NCI-H1930 (cell line): ENCODE results near the gene PLSCR5.

Experiments
- DNase-seq, 2 experiments: peaks; one replicate each; lab custom pipeline; 2025; lab: John Stamatoyannopoulos, UW

Gene PLSCR5

DNA sequence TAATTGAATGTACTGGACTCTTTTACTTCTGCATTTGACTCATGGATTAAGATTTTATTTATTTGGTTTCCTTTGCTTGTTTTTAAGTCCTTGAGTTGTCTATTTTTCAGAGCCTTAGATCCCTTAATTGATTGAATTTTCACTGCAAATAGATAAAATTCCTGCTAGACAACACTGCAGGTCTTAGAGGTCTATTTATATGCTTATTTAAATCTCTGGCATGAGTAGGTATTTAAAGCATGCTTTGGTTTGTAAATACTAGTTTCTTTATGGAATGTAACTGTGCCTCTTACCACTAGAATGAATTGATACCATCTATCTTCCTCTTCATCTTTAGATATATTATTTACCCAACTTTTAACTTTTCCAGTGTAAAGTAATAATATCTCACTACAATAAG, 20.0 kb downstream of the PLSCR5 start:
- no peak for DNase-seq

DNA sequence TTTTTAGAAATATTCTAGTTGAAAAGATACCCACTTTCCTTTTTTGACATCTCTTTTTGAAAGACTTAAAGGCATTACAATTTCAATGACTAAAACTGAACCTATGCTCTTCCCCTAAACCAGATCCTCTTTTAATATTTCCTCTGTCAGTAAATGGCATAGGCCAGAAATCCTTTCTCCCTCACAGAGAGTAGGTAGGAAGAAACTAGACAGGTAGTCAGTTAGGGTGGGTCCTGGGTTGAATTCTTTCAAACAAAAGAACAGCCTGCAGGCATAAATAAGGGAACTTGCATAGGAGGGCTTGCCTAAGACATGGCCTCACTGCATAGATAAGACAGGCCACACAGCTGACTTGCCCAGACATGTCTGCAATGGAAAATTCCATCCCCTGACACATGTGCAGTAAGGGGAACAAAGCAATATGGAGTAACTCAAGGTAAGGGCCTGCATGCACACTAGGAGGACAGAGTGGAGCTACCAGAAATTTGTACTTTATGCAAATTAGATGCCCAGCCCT, 23.1 kb downstream of the PLSCR5 start:
- DNase-seq, result no peak

- DNase-seq, result no peak
Observed at GRCh38 chr3:146581080-146581601, 24.0 kb downstream of the PLSCR5 start.

- DNase-seq, result peak in 1 of 2 experiments; percentile 38
Observed at GRCh38 chr3:146577662-146578061, 27.5 kb downstream of the PLSCR5 start.

DNA sequence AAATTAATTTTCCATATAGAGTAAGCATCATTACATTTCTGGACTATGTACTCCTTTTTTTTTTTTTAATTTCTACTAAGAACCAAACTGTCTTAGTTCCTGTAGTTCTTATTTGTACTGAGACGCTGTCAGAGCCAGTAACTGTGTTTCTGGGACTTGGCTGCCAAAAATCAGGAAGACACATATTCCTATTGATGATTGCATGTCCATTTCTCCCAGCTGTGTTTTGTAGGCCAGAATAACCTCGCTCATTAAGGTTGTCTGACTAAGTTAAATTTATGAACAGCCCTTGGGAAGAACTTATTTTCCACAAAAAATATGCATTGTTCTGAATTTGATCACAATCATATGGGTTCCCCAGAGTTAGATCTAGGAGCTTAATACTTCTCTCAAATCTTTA, 29.5 kb downstream of the PLSCR5 start:
- no peak for DNase-seq

- DNase-seq, result no peak
Observed at GRCh38 chr3:146574173-146574572, 31.0 kb downstream of the PLSCR5 start.

DNA sequence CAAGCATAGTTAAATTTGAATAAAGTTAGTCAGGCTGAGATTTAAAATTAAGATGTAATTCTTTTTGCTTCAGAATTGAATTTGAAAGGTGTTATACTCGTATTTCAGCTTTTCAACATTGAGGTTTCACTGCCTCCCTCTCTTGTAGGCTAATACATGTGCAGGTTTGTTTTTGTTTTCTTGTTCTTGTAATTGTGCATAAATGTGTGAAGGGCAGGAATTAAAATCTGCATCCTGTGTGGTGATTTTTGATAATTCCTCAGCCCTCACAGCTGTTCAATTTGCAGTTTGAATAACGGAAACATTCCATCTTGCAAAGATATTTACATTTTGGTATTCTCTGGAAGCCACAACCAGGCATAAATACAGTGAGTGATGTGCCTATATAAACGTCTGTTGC, 35.8 kb downstream of the PLSCR5 start:
- no peak for DNase-seq

DNA sequence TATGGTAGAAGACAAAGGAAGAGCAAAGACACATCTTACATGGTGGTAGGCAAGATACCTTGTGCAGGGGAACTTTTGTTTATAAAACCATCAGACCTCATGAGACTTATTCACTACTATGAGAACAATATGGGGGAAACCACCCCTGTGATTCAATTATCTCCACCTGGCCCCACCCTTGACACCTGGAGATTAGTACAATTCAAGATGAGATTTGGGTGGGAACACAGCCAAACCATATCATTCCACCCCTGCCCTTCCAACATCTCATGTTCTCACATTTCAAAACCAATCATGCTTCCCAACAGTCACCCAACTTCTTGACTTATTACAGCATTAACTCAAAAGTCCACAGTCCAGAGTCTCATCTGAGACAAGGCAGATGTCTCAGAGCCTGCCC, 39.0 kb downstream of the PLSCR5 start:
- no peak for DNase-seq

DNA sequence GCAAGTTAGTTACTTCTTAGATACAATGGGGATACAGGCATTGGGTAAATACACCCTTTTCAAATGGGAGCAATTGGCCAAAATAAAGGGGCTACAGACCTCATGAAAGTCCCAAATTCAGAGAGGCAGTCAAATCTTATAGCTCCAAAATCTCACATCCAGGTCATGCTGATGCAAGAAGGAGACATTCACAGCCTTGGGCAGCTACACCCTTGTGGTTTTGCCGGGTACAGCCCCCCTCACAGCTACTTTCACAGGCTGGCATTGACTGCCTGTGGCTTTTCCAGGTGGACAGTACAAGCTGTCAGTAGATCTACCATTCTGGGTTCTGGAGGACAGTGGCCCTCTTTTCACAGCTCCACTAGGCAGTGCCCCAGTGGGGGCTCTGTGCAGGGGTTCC, 43.3 kb downstream of the PLSCR5 start:
- no peak for DNase-seq

GRCh38 chr3:146561463-146561862, 43.7 kb downstream of the PLSCR5 start:
- no peak for DNase-seq

DNA sequence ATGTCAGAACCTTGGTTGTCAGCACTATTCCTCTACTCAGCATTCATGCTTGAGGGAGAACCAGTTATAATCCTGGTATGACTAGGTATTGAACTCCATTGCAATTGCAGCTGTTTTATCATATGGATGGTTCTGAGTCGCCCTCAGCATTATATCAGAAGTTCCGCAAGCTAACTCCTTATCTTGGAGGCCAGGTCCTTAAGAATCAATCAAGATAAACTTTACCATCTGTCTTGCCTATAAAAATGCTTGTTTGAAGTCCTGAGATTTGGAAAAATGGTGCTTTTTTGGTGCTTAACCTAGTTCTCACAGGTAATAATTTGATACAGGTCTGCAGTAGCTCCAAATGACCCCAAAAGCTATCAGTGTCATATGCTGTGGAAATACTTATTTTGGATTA, 44.5 kb downstream of the PLSCR5 start:
- no peak for DNase-seq

DNA sequence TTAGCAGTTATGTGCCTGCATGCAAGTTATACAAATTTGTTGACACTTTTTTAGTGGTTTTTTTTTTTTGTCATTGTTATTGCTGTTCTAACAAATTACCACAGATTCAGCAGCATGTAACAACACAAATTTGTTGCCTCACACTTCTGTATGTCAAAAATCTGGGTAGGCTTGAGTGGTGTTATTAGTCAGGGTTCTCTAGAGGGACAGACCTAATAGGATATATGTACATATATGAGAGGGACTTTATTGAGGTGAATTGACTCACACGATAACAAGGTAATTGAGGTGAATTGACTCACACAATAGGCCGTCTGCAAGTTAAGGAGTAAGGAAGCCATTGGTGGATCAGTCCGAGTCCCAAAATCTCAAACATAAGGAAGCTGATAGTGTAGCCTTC, 45.8 kb downstream of the PLSCR5 start:
- no peak for DNase-seq

- DNase-seq, result no peak
Observed at GRCh38 chr3:146558781-146559180, 46.4 kb downstream of the PLSCR5 start.

DNA sequence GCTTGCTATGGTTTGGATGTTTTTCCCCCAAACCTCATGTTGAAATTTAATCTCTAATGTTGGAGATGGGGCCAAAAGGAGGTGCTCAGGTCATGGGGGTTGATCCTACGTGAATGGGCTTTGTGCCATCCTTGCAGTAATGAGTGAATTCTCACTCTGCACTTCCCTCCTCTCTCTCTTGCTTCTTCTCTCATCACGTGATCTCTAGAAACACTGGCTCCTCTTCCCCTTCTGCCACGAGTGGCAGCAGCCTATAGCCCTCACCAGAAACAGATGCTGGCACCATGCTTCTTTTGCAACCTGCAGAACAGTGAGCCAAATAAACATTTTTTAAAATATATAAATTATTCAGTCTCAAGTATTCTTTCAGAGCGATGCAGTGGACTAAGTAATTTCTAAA, 47.4 kb downstream of the PLSCR5 start:
- DNase-seq, result no peak

GRCh38 chr3:146555311-146555710, 49.8 kb downstream of the PLSCR5 start:
- no peak for DNase-seq

DNA sequence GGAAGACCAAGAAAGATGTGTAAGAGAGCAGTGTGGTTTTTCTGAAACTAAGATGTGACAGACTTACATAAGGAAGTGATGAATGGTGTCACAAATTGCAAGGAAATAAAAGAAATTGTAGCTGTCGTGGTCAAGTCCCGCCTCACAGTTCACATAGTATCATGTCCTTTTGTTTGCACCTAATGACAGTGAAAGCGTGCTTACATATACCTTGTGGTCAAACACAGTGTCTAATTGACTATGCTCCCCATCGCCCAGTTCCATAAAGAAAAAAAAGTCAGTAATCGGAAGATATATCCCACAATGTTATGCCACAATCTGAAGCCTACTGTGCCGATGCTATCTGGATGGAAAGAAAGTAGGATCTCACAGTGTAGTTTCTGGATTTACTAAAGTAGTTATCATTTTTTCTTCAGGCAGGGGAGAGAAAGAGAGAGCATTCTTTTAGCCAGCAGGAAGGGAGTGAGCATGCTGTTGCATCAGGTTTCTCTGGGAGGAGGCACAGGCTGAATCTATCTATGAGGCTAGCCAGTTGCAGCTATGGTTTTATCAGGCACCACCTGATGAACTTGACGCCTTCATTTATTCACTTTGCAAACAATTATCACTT, 50.9 kb downstream of the PLSCR5 start:
- no peak for DNase-seq

DNA sequence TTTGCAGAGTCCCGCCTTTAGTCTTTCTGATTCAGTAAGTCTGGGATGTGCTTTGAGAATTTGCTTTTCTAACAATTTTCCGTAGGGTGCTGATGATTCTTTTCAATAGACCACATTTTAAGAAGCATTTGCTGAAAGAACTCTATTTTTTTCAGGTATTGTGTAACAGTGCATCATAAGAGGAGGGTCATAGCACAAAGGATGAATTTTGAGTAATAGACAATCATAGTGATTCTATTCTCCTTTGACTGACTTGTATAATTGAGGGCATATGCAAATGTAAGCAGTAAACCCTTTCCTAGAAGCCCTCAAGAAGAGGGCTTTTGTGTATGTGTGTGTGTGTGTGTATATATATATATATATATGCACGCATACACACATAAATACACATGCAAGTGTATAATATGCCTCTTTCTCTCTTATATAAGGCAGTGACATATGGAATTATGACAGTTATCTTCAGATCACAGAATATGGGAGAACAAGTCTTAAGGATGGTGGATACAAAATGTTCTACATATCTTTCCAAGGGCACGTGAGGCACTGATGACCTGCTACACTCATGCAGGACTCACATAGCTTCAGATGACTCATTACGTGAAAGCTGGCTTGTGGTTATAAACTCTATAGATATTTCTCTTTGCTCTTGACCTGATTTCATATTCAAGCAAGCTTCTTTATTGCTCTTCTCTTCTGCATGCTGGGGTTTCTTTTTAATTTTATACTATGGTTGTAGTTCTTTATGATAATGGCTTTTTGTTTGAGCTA, 54.2 kb downstream of the PLSCR5 start:
- no peak for DNase-seq

DNA sequence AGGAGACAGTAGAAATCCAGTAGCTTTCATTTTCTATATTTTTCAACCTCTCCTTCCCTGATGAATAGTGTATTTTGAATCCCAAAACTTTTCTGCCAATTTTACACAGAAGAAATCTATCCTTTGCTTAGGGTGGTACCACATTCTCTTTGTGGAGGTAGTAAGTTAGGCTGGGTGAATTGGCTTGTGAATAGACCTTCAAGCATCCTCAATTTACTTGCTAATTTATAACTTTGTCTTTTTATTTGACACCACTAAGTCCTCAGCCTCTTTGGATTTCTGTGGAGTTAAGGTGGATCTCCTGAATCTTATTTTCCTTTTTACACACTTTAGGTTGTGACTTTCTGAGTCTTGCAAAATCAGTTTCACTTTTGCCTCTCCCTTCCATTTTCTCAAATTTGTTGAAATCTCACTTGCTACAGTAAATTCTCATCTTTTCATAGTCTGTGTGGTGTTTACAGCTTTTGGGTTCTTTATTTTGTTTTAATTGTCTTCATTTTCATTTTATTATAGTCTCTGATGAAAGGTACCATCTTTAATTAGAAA, 55.0 kb downstream of the PLSCR5 start:
- no peak for DNase-seq

DNA sequence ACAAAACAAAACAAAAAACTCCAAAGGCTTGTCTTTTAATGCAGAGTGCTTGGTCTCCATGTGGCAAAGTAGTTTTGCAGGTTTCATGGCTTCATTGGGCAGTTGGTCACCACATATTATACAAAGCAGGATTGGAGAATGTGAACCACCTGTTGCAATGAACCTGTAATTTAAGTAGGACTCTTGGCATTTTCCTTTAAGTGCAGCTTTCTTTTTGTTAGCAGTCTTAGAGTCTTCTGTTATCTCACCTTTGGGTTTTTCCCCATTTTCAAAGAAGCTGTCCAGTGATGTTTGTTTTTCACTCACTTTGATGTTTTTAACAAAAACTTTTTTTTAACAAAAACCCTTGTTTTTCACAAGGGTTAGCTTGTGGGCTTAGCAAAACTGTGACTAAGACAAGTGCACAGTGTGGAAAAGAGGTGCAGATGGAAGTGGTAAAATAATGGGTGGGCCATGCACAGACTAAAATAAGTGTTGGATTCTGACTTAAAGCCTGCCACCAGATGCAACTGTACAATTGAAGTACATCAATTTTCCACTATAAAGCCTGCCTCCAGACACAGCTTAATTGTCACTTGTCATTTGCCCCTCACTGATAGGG, 57.8 kb downstream of the PLSCR5 start:
- no peak for DNase-seq

GRCh38 chr3:146546366-146546965, 58.7 kb downstream of the PLSCR5 start:
- no peak for DNase-seq

DNA sequence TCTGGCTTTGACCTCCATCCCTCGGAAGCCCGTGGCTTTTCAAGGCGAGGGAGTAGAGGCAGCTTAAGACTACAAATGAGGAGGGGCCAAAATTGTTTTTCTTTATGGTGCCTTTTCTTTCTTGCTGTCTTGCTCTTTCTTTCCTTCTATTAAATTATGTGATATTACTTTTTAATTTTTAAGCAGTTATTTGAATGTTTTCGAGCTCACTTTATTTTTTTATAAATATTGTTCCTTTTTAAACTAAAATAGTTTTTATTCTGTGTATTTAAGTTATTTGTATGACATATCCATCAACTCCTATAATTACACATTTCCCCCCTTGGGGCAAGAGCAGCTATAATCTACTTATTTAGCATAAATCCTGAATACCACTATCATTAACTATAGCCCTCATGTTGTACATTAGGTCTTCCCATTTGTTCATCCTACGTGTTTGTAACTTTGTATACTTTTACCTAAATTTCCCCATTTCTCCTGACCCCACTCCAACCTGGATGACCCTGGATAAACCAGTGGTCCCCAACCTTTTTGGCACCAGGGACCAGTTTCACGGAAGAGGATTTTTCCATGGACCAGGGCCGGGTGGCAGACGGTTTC, 60.1 kb downstream of the PLSCR5 start:
- no peak for DNase-seq
